H1 (cell line): ENCODE results near the gene GPSM1.

ENCODE experiments used
- CBX5 ChIP-seq: fragments of 300-800, 300-1000 bp; sonication (generic); IDR thresholded peaks from 2 replicates; pipeline ENCODE4 v1.7.1; 2016; ENCODE audit warnings: antibody characterized with exemption, low read length, low read depth
- POLR2A ChIP-seq, 2 experiments: IDR thresholded peaks; 1 replicate in 1 of 2; 2 replicates in 1 of 2; pipeline ENCODE4 v1.6.1; 2011; ENCODE audit warnings: low read depth in 2 of 2, low read length in 2 of 2, mild to moderate bottlenecking in 2 of 2; ENCODE audit errors: control extremely low read depth in 1 of 2
- POLR2AphosphoS5 ChIP-seq: IDR thresholded peaks from 2 replicates; pipeline ENCODE4 v1.6.1; 2011; ENCODE audit warnings: low read depth, low read length
- RFX5 ChIP-seq: IDR thresholded peaks from 2 replicates; pipeline ENCODE4 v1.6.1; 2011; ENCODE audit warnings: low read depth, low read length, improper control_type of control experiment, borderline replicate concordance
- TBP ChIP-seq: IDR thresholded peaks from 2 replicates; pipeline ENCODE4 v1.6.1; 2011; ENCODE audit warnings: low read depth, low read length, improper control_type of control experiment

- TF ChIP-seq RFX5 (no peak), POLR2A (IDR thresholded peaks at IDR 0.05; ENCODE audit: control extremely low read depth in 1 of 2, low read depth in 2 of 2, low read length in 2 of 2) (no peak), TBP (no peak), CBX5 (no peak), POLR2AphosphoS5 (no peak)
These were observed 4.0 kb upstream of the GPSM1 start for GRCh38 chr9:136323371-136323789.
